GM18508 (cell line): ENCODE results near the gene PPP1R1A.

Experiments used
- ATAC-seq: cut with Tn5 transposase; IDR thresholded peaks from one replicate; pipeline ENCODE4 v1.9.1; 2021; ENCODE audit warnings: moderate number of reproducible peaks; ENCODE audit not compliant: insufficient read depth, unreplicated experiment

Gene PPP1R1A

GRCh38 chr12:54604436-54604835, 16.0 kb upstream of the PPP1R1A start:
- ATAC-seq, result no peak

- ATAC-seq, result no peak
Measured at GRCh38 chr12:54603872-54604271, 15.4 kb upstream of the PPP1R1A start.

- ATAC-seq, result peak; percentile 90
Measured at GRCh38 chr12:54603173-54603814, 14.8 kb upstream of the PPP1R1A start.

- ATAC-seq, result no peak
Measured at GRCh38 chr12:54602661-54603060, 14.2 kb upstream of the PPP1R1A start.

- ATAC-seq, result no peak
Measured at GRCh38 chr12:54601841-54602240, 13.4 kb upstream of the PPP1R1A start.

GRCh38 chr12:54598970-54599369, 10.5 kb upstream of the PPP1R1A start:
- ATAC-seq, result no peak

GRCh38 chr12:54596526-54596946, 8.1 kb upstream of the PPP1R1A start:
- ATAC-seq, result no peak

- ATAC-seq, result no peak
Measured at GRCh38 chr12:54595471-54595870, 7.0 kb upstream of the PPP1R1A start.

- ATAC-seq, result no peak
Measured at GRCh38 chr12:54593725-54594124, 5.3 kb upstream of the PPP1R1A start.

- no peak for ATAC-seq
Measured at GRCh38 chr12:54593135-54593534, 4.7 kb upstream of the PPP1R1A start.

GRCh38 chr12:54592316-54592715, 3.9 kb upstream of the PPP1R1A start:
- ATAC-seq, result no peak

- no peak for ATAC-seq
Measured at GRCh38 chr12:54590978-54591591, 2.6 kb upstream of the PPP1R1A start.

- ATAC-seq, result no peak
Measured at GRCh38 chr12:54589964-54590363, 1.5 kb upstream of the PPP1R1A start.

GRCh38 chr12:54588890-54589267, 420 bp upstream of the PPP1R1A start:
- ATAC-seq, result no peak

GRCh38 chr12:54587315-54587873, 1.1 kb downstream of the PPP1R1A start:
- ATAC-seq, result no peak

- ATAC-seq, result no peak
Measured at GRCh38 chr12:54586620-54587019, 1.8 kb downstream of the PPP1R1A start.

GRCh38 chr12:54585243-54585642, 3.2 kb downstream of the PPP1R1A start:
- ATAC-seq, result no peak

GRCh38 chr12:54584128-54584527, 4.3 kb downstream of the PPP1R1A start:
- ATAC-seq, result no peak

- ATAC-seq, result no peak
Measured at GRCh38 chr12:54583726-54584125, 4.7 kb downstream of the PPP1R1A start.

GRCh38 chr12:54581412-54581811, 7.0 kb downstream of the PPP1R1A start:
- ATAC-seq, result no peak

GRCh38 chr12:54579696-54580333, 8.6 kb downstream of the PPP1R1A start:
- peak; percentile 79 for ATAC-seq
